Tibial nerve (tissue), 3 donors: ENCODE results near the gene CLEC6A.
"Not testable (repeated sequence)": the region's sequence is repeated elsewhere in the genome, so short reads cannot be mapped to it uniquely, and the experiment has no call there.

ENCODE experiments used
- POLR2A ChIP-seq, 2 donors: fragments of 450-650 bp; IDR thresholded peaks; one replicate each; pipeline ENCODE4 v1.6.1; 2017; ENCODE audit warnings: antibody characterized with exemption in 2 of 2, mild to moderate bottlenecking in 2 of 2, moderate library complexity in 2 of 2
- TF ChIP-seq, protein P1 (sequence below), 5 experiments: fragments of 200-600 bp in 3 of 5; fragments of 450-650 bp in 2 of 5; sonication (generic) in 3 of 5; IDR thresholded peaks; one replicate each; pipeline ENCODE4 v1.5.1; 2016 to 2019; ENCODE audit warnings: antibody characterized with exemption in 5 of 5, mild to moderate bottlenecking in 3 of 5, moderate library complexity in 2 of 5

DNA sequence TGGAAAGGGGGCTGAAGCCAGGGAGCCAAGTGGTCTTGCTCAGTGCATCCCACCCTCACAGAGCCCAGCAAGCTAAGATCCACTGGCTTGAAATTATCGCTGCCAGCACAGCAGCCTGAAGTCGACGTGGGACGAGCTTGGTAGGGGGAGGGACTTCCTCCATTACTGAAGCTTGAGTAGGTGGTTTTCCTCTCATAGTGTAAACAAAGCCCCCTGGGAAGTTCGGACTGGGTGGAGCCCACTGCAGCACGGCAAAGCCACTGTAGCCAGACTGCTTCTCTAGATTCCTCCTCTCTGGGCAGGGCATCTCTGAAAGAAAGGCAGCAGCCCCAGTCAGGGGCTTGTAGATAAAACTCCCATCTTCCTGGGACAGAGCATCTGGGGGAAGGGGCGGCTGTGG, 40.3 kb downstream of the CLEC6A start:
- TF ChIP-seq, protein P1, sequence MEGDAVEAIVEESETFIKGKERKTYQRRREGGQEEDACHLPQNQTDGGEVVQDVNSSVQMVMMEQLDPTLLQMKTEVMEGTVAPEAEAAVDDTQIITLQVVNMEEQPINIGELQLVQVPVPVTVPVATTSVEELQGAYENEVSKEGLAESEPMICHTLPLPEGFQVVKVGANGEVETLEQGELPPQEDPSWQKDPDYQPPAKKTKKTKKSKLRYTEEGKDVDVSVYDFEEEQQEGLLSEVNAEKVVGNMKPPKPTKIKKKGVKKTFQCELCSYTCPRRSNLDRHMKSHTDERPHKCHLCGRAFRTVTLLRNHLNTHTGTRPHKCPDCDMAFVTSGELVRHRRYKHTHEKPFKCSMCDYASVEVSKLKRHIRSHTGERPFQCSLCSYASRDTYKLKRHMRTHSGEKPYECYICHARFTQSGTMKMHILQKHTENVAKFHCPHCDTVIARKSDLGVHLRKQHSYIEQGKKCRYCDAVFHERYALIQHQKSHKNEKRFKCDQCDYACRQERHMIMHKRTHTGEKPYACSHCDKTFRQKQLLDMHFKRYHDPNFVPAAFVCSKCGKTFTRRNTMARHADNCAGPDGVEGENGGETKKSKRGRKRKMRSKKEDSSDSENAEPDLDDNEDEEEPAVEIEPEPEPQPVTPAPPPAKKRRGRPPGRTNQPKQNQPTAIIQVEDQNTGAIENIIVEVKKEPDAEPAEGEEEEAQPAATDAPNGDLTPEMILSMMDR (IDR thresholded peaks at IDR 0.05) = not testable (repeated sequence)
- not testable (repeated sequence) for TF ChIP-seq POLR2A (IDR thresholded peaks at IDR 0.05)
